Activated naive CD8-positive, alpha-beta T cell treated with anti-CD3 and anti-CD28 coated beads for 36 hours (primary cell): Measurements from ENCODE around the gene GAB3. TPM values are rescaled to one million over a fixed set of nuclear protein-coding genes. Genes with fewer than 3 reads are reported as not detected.
A peak's percentile ranks its signal among the peaks of the same experiment; 100 is the strongest.

ENCODE experiments used
- DNase-seq: peaks from one replicate; pipeline ENCODE4 v3.0.0; 2021
- H3K27ac Mint-ChIP-seq: one replicate; pipeline ENCODE4 v1.8.0; 2022; ENCODE audit warnings: mild to moderate bottlenecking, moderate library complexity, mixed read lengths
- H3K27me3 Mint-ChIP-seq: one replicate; pipeline ENCODE4 v1.8.0; 2022; ENCODE audit warnings: mild to moderate bottlenecking, mixed read lengths
- H3K36me3 Mint-ChIP-seq: one replicate; pipeline ENCODE4 v1.8.0; 2021; ENCODE audit warnings: mild to moderate bottlenecking, mixed read lengths
- H3K4me1 Mint-ChIP-seq: one replicate; pipeline ENCODE4 v1.8.0; 2021; ENCODE audit warnings: mixed read lengths
- H3K4me3 Mint-ChIP-seq: one replicate; pipeline ENCODE4 v1.8.0; 2022; ENCODE audit warnings: mild to moderate bottlenecking, moderate library complexity, mixed read lengths
- H3K9me3 Mint-ChIP-seq: one replicate; pipeline ENCODE4 v1.8.0; 2022; ENCODE audit warnings: mixed read lengths
- total RNA-seq, 2 experiments: library from RNA; stranded (reverse); gene quantifications; one replicate each; pipeline ENCODE4 v1.2.3, GENCODE V29; 2021

The GAB3 gene
- total RNA-seq, 2 experiments from 2014 or later: 2.5 to 3.4 TPM

GRCh38 chrX:154774622-154775021 is 23.7 kb upstream of the GAB3 start:
- H3K4me3 Mint-ChIP-seq: no peak overlapping the region
- H3K4me1 Mint-ChIP-seq: peaks cover 21% of the 10 kb centered on the region
- no peaks in the 10 kb centered on the region for H3K9me3 Mint-ChIP-seq
- DNase-seq: no peak
- H3K36me3 Mint-ChIP-seq: peaks cover 38% of the 10 kb centered on the region
- H3K27ac Mint-ChIP-seq: peak overlapping the region; percentile 7
- H3K27me3 Mint-ChIP-seq: no peaks in the 10 kb centered on the region

GRCh38 chrX:154762537-154763296 is 11.8 kb upstream of the GAB3 start, which contains the start of gene DKC1:
DKC1 (plus strand) TSS chrX:154762864; CDS start chrX:154762966, 102 bp downstream.
- no peaks in the 10 kb centered on the region for H3K9me3 Mint-ChIP-seq
- H3K36me3 Mint-ChIP-seq: peaks cover 28% of the 10 kb centered on the region
- H3K27me3 Mint-ChIP-seq: no peaks in the 10 kb centered on the region
- peak within 1 kb of the TSS; percentile 95 for H3K27ac Mint-ChIP-seq
- DNase-seq: peak; percentile 96
- H3K4me1 Mint-ChIP-seq: peaks cover 31% of the 10 kb centered on the region
- peak within 1 kb of the TSS; percentile 88 for H3K4me3 Mint-ChIP-seq

- DNase-seq: no peak
- H3K36me3 Mint-ChIP-seq: peaks cover 26% of the 10 kb centered on the region
- no peaks in the 10 kb centered on the region for H3K9me3 Mint-ChIP-seq
- peaks cover 27% of the 10 kb centered on the region for H3K4me1 Mint-ChIP-seq
- peak overlapping the region; percentile 88 for H3K4me3 Mint-ChIP-seq
- H3K27me3 Mint-ChIP-seq: no peaks in the 10 kb centered on the region
- H3K27ac Mint-ChIP-seq: peak overlapping the region; percentile 95
Measured at GRCh38 chrX:154761977-154762536, 11.2 kb upstream of the GAB3 start.

- H3K9me3 Mint-ChIP-seq: no peaks in the 10 kb centered on the region
- peaks cover 17% of the 10 kb centered on the region for H3K4me1 Mint-ChIP-seq
- no peak overlapping the region for H3K27ac Mint-ChIP-seq
- H3K4me3 Mint-ChIP-seq: no peak overlapping the region
- no peak for DNase-seq
- peaks cover 7% of the 10 kb centered on the region for H3K36me3 Mint-ChIP-seq
- H3K27me3 Mint-ChIP-seq: no peaks in the 10 kb centered on the region
Measured at GRCh38 chrX:154758696-154759095, 7.8 kb upstream of the GAB3 start.

- Mint-ChIP-seq H3K27ac (no peak overlapping the region), H3K36me3 (no peaks in the 10 kb centered on the region), H3K4me1 (peaks cover 7% of the 10 kb centered on the region), H3K9me3 (no peaks in the 10 kb centered on the region), H3K4me3 (peak overlapping the region; percentile 70), H3K27me3 (no peaks in the 10 kb centered on the region)
- no peak for DNase-seq
Measured at GRCh38 chrX:154751669-154752271, 893 bp upstream of the GAB3 start.

- no peak for DNase-seq
- Mint-ChIP-seq H3K27me3 (no peaks in the 10 kb centered on the region), H3K4me1 (peaks cover 7% of the 10 kb centered on the region), H3K36me3 (no peaks in the 10 kb centered on the region), H3K4me3 (peak overlapping the region; percentile 70), H3K27ac (peak overlapping the region; percentile 42), H3K9me3 (no peaks in the 10 kb centered on the region)
Measured at GRCh38 chrX:154751203-154751668, 359 bp upstream of the GAB3 start.

GRCh38 chrX:154749856-154750255 is 1.0 kb downstream of the GAB3 start:
- Mint-ChIP-seq H3K9me3 (no peaks in the 10 kb centered on the region), H3K36me3 (no peaks in the 10 kb centered on the region), H3K4me3 (peak overlapping the region; percentile 75), H3K27me3 (no peaks in the 10 kb centered on the region), H3K4me1 (peaks cover 7% of the 10 kb centered on the region), H3K27ac (no peak overlapping the region)
- no peak for DNase-seq

- Mint-ChIP-seq H3K4me3 (no peak overlapping the region), H3K4me1 (peaks cover 7% of the 10 kb centered on the region), H3K27ac (no peak overlapping the region), H3K36me3 (no peaks in the 10 kb centered on the region), H3K9me3 (no peaks in the 10 kb centered on the region), H3K27me3 (no peaks in the 10 kb centered on the region)
- peak; percentile 33 for DNase-seq
Measured at GRCh38 chrX:154748712-154749339, 2.1 kb downstream of the GAB3 start.

GRCh38 chrX:154742613-154743012 is 8.3 kb downstream of the GAB3 start:
- H3K27me3 Mint-ChIP-seq: no peaks in the 10 kb centered on the region
- H3K4me3 Mint-ChIP-seq: no peak overlapping the region
- peaks cover 15% of the 10 kb centered on the region for H3K4me1 Mint-ChIP-seq
- DNase-seq: no peak
- H3K36me3 Mint-ChIP-seq: no peaks in the 10 kb centered on the region
- H3K9me3 Mint-ChIP-seq: peaks cover 1% of the 10 kb centered on the region
- no peak overlapping the region for H3K27ac Mint-ChIP-seq

- H3K9me3 Mint-ChIP-seq: peaks cover 1% of the 10 kb centered on the region
- no peaks in the 10 kb centered on the region for H3K27me3 Mint-ChIP-seq
- H3K4me3 Mint-ChIP-seq: no peak overlapping the region
- peaks cover 38% of the 10 kb centered on the region for H3K4me1 Mint-ChIP-seq
- H3K27ac Mint-ChIP-seq: no peak overlapping the region
- no peak for DNase-seq
- H3K36me3 Mint-ChIP-seq: peaks cover 7% of the 10 kb centered on the region
Measured at GRCh38 chrX:154739952-154740465, 10.9 kb downstream of the GAB3 start.

- Mint-ChIP-seq H3K9me3 (no peaks in the 10 kb centered on the region), H3K27ac (peak overlapping the region; percentile 71), H3K36me3 (peaks cover 7% of the 10 kb centered on the region), H3K4me1 (peaks cover 56% of the 10 kb centered on the region), H3K4me3 (no peak overlapping the region), H3K27me3 (no peaks in the 10 kb centered on the region)
- DNase-seq: no peak
Measured at GRCh38 chrX:154738011-154738738, 12.7 kb downstream of the GAB3 start.

GRCh38 chrX:154737136-154737535 is 13.7 kb downstream of the GAB3 start:
- Mint-ChIP-seq H3K9me3 (no peaks in the 10 kb centered on the region), H3K36me3 (peaks cover 7% of the 10 kb centered on the region), H3K27ac (peak overlapping the region; percentile 75), H3K4me1 (peaks cover 66% of the 10 kb centered on the region), H3K4me3 (peak overlapping the region; percentile 34), H3K27me3 (no peaks in the 10 kb centered on the region)
- DNase-seq: no peak

- Mint-ChIP-seq H3K27me3 (no peaks in the 10 kb centered on the region), H3K4me3 (peak overlapping the region; percentile 3), H3K4me1 (peaks cover 78% of the 10 kb centered on the region), H3K36me3 (peaks cover 7% of the 10 kb centered on the region), H3K9me3 (no peaks in the 10 kb centered on the region), H3K27ac (peak overlapping the region; percentile 87)
- DNase-seq: no peak
Measured at GRCh38 chrX:154735695-154736393, 15.0 kb downstream of the GAB3 start.
